ENCODE results near the gene A3GALT2. TPM values are rescaled to one million over a fixed set of nuclear protein-coding genes. Genes with fewer than 3 reads are reported as not detected.

Gene A3GALT2
- total and polyA plus RNA-seq, 9 of the 15 experiments (the other 6 are each of a cell fraction or from before 2014, with no cell fraction given), result not detected

- TF ChIP-seq ZNF324 (CRISPR knock-in tag; IDR thresholded peaks at IDR 0.05), result no peak
These were observed 37.4 kb upstream of the A3GALT2 start (continued) for GRCh38 chr1:33358114-33358794.

DNA sequence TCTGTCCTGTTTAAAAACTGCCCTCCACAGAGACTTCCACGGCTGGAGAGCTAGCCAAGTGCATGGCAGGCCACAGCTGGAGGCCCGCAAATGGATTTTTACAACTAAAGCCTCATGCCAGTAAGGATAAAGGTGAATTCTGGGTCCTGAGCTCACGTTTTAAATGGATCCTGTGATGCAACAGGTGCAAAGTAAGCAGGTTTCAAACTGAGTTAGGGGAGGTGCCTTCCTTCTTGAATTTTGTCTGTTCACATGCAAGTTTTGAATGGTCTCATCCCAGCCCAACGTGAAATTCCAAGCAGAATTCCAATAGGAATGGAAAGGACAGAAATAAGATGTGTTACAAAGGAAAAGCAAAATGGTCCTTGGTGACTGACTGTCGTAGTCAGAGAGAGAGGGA lies 36.2 kb upstream of the A3GALT2 start:
- H3K36me3 ChIP-seq (ENCODE audit: control insufficient read depth, insufficient read depth, low read length), result no peaks in the 10 kb centered on the region
- in situ Hi-C loops (cut with MboI) (no loop called here), intact Hi-C loops (cut with micrococcal nuclease) (no loop called here)
- no peak for ATAC-seq
- no peak overlapping the region for H2AFZ ChIP-seq (ENCODE audit: low read depth, low read length)
- no peak overlapping the region for H3K4me2 ChIP-seq (ENCODE audit: insufficient read depth, low read length)
- H3K79me2 ChIP-seq (ENCODE audit: control insufficient read depth, insufficient read depth, low read length), result no peaks in the 10 kb centered on the region
- H3K4me3 ChIP-seq, result no peak overlapping the region
- no peak for FAIRE-seq
- no peak for DNase-seq (ENCODE audit: extremely low read depth in 1 of 4, low spot score in 3 of 4)
- H4K20me1 ChIP-seq (replicated peaks; ENCODE audit: control insufficient read depth, insufficient read depth, low read length), result peaks cover 11% of the 10 kb centered on the region; the same call in 1 of the 2 replicates
- H3K9me3 ChIP-seq (replicated peaks; ENCODE audit: control insufficient read depth, insufficient read depth, low read depth, low read length), result no peaks in the 10 kb centered on the region
- no TSS peak for BruUV-seq (replicated peaks)
- 59% methylated on average over 5 of the region's 5 CpGs for WGBS (ENCODE audit: insufficient coverage, low coverage, missing lambda C conversion rate)
- H3K27ac ChIP-seq (ENCODE audit: extremely low read depth, low read depth, low read length), result no peak overlapping the region
- H3K9ac ChIP-seq (ENCODE audit: insufficient read depth in 1 of 2, low read depth in 2 of 2, low read length in 2 of 2), result no peak overlapping the region
- ChIA-PET POLR2A (interaction anchor here (0.8 to 2.2 kb wide), 3 partner anchors 23 to 40 kb away, joined by 3 to 5 read pairs (median 3); no protein-coding TSS in a partner anchor), CTCF (ENCODE audit: low intra/inter-chr PET ratio) (interaction anchor here (1.3 kb wide), 1 partner anchor 11 kb away, joined by 5 read pairs; no protein-coding TSS in a partner anchor)
- no peaks in the 10 kb centered on the region for H3K27me3 ChIP-seq (ENCODE audit: control insufficient read depth in 2 of 2, insufficient read depth in 2 of 2, low read length in 2 of 2)
- peaks cover 7 to 15% of the 10 kb centered on the region in 2 experiments for H3K4me1 ChIP-seq (replicated peaks in 1 of 2; ENCODE audit: control insufficient read depth in 2 of 2, insufficient read depth in 2 of 2, low read length in 2 of 2)
- H3K9me1 ChIP-seq (ENCODE audit: control insufficient read depth, insufficient read depth, low read length), result no peaks in the 10 kb centered on the region
- TF ChIP-seq FIP1L1 (IDR thresholded peaks at IDR 0.05; ENCODE audit: low read depth, low read length, poor library complexity, severe bottlenecking), result no peak
- no peak for TF ChIP-seq ZNF174 (CRISPR knock-in tag; IDR thresholded peaks at IDR 0.05)
- TF ChIP-seq HIVEP1 (CRISPR knock-in tag; IDR thresholded peaks at IDR 0.05), result no peak
- TF ChIP-seq ELK1 (CRISPR knock-in tag; IDR thresholded peaks at IDR 0.05), result no peak
- no peak for TF ChIP-seq CUX1 (CRISPR knock-in tag; IDR thresholded peaks at IDR 0.05)
- TF ChIP-seq ZNF280A (IDR thresholded peaks at IDR 0.05; ENCODE audit: low read depth, partially characterized antibody), result no peak
- TF ChIP-seq RBM25 (IDR thresholded peaks at IDR 0.05; ENCODE audit: low read depth, low read length, severe bottlenecking), result no peak
- no peak for TF ChIP-seq KAT2B (IDR thresholded peaks at IDR 0.05; ENCODE audit: low read depth, low read length)
- no peak for TF ChIP-seq FOS (IDR thresholded peaks at IDR 0.05; ENCODE audit: extremely low read depth, insufficient read length)
- no peak for TF ChIP-seq ZFP36 (IDR thresholded peaks at IDR 0.05; ENCODE audit: low read depth, low read length, partially characterized antibody)
- no peak for TF ChIP-seq ZNF717 (CRISPR knock-in tag; IDR thresholded peaks at IDR 0.05)
